ENCODE results near the gene TBC1D1.

GRCh38 chr4:38040619-38041018 lies 149.7 kb downstream of the TBC1D1 start:
- no peak for TF ChIP-seq CTCF (conservative IDR thresholded peaks at IDR 0.05)
- TF ChIP-seq ZFX (IDR thresholded peaks at IDR 0.05): no peak
